BLaER1 (cell line): ENCODE measurements around the gene CHRNA10.
"Not testable (repeated sequence)": the region's sequence is repeated elsewhere in the genome, so short reads cannot be mapped to it uniquely, and the experiment has no call there.

Source experiments
- H3K27ac ChIP-seq: shearing (Covaris generic); formaldehyde crosslinking; 2 replicates; pipeline ENCODE4 v1.8.1; 2022
- H3K27me3 ChIP-seq: shearing (Covaris generic); formaldehyde crosslinking; 2 replicates; pipeline ENCODE4 v1.8.1; 2022
- H3K36me3 ChIP-seq: shearing (Covaris generic); formaldehyde crosslinking; 2 replicates; pipeline ENCODE4 v1.8.1; 2022
- H3K4me1 ChIP-seq: shearing (Covaris generic); formaldehyde crosslinking; 2 replicates; pipeline ENCODE4 v1.8.1; 2022
- H3K4me2 ChIP-seq: shearing (Covaris generic); formaldehyde crosslinking; 2 replicates; pipeline ENCODE4 v1.8.1; 2022
- H3K4me3 ChIP-seq: shearing (Covaris generic); formaldehyde crosslinking; 2 replicates; pipeline ENCODE4 v1.8.1; 2022
- H3K9ac ChIP-seq: shearing (Covaris generic); formaldehyde crosslinking; 2 replicates; pipeline ENCODE4 v1.8.1; 2022
- H3K9me3 ChIP-seq: shearing (Covaris generic); formaldehyde crosslinking; 2 replicates; pipeline ENCODE4 v1.8.1; 2022
- H4K20me1 ChIP-seq: shearing (Covaris generic); formaldehyde crosslinking; 2 replicates; pipeline ENCODE4 v1.8.1; 2022
- Cebpa-rat ChIP-seq: shearing (Covaris generic); IDR thresholded peaks from 2 replicates; pipeline ENCODE4 v1.8.1; 2022

Gene CHRNA10

GRCh38 chr11:3665336-3666022 is 5.7 kb downstream of the CHRNA10 start:
- Histone ChIP-seq H3K9me3 (no peaks in the 10 kb centered on the region), H3K27ac (no peak overlapping the region), H4K20me1 (0 out of 2 replicates have a peak, but pooled peaks cover 7% of the 10 kb centered on the region), H3K4me1 (no peaks in the 10 kb centered on the region), H3K4me2 (no peak overlapping the region), H3K9ac (no peak overlapping the region), H3K4me3 (no peak overlapping the region), H3K36me3 (peaks cover 67% of the 10 kb centered on the region), H3K27me3 (no peaks in the 10 kb centered on the region)
- no peak for TF ChIP-seq Cebpa-rat

GRCh38 chr11:3664032-3664630 is 7.1 kb downstream of the CHRNA10 start:
- H3K9ac ChIP-seq, result no peak overlapping the region
- H3K4me3 ChIP-seq, result no peak overlapping the region
- TF ChIP-seq Cebpa-rat, result no peak
- no peaks in the 10 kb centered on the region for H3K27me3 ChIP-seq
- H3K36me3 ChIP-seq, result peaks cover 54% of the 10 kb centered on the region
- no peak overlapping the region for H3K27ac ChIP-seq
- no peaks in the 10 kb centered on the region for H3K9me3 ChIP-seq
- 0 out of 2 replicates have a peak, but pooled peaks cover 2% of the 10 kb centered on the region for H4K20me1 ChIP-seq
- no peak overlapping the region for H3K4me2 ChIP-seq
- H3K4me1 ChIP-seq, result no peaks in the 10 kb centered on the region

GRCh38 chr11:3662856-3663255 is 8.3 kb downstream of the CHRNA10 start:
- no peak for TF ChIP-seq Cebpa-rat
- no peak overlapping the region for H3K4me3 ChIP-seq
- no peaks in the 10 kb centered on the region for H3K9me3 ChIP-seq
- no peak overlapping the region for H3K27ac ChIP-seq
- no peak overlapping the region for H3K9ac ChIP-seq
- H3K4me1 ChIP-seq, result no peaks in the 10 kb centered on the region
- peaks cover 42% of the 10 kb centered on the region for H3K36me3 ChIP-seq
- no peaks in the 10 kb centered on the region for H4K20me1 ChIP-seq
- no peak overlapping the region for H3K4me2 ChIP-seq
- H3K27me3 ChIP-seq, result no peaks in the 10 kb centered on the region

GRCh38 chr11:3660960-3661359 is 10.2 kb downstream of the CHRNA10 start:
- Histone ChIP-seq H3K4me2 (no peak overlapping the region), H3K27me3 (no peaks in the 10 kb centered on the region), H3K4me3 (no peak overlapping the region), H3K27ac (no peak overlapping the region), H3K9ac (no peak overlapping the region), H3K36me3 (peaks cover 23% of the 10 kb centered on the region), H3K4me1 (no peaks in the 10 kb centered on the region), H3K9me3 (no peaks in the 10 kb centered on the region), H4K20me1 (no peaks in the 10 kb centered on the region)
- no peak for TF ChIP-seq Cebpa-rat

- H3K27ac ChIP-seq, result no peak overlapping the region
- no peaks in the 10 kb centered on the region for H3K9me3 ChIP-seq
- H3K9ac ChIP-seq, result no peak overlapping the region
- TF ChIP-seq Cebpa-rat, result no peak
- no peaks in the 10 kb centered on the region for H3K27me3 ChIP-seq
- no peak overlapping the region for H3K4me3 ChIP-seq
- H3K36me3 ChIP-seq, result peaks cover 12% of the 10 kb centered on the region
- no peak overlapping the region for H3K4me2 ChIP-seq
- H3K4me1 ChIP-seq, result no peaks in the 10 kb centered on the region
- H4K20me1 ChIP-seq, result no peaks in the 10 kb centered on the region
These were observed 11.3 kb downstream of the CHRNA10 start for GRCh38 chr11:3659595-3660515.

- Histone ChIP-seq H3K36me3 (no peaks in the 10 kb centered on the region), H3K4me2 (no peak overlapping the region), H4K20me1 (no peaks in the 10 kb centered on the region), H3K9ac (no peak overlapping the region), H3K9me3 (no peaks in the 10 kb centered on the region), H3K4me3 (no peak overlapping the region), H3K4me1 (no peaks in the 10 kb centered on the region), H3K27me3 (no peaks in the 10 kb centered on the region), H3K27ac (no peak overlapping the region)
- TF ChIP-seq Cebpa-rat, result no peak
These were observed 12.9 kb downstream of the CHRNA10 start for GRCh38 chr11:3658252-3658651.

GRCh38 chr11:3657331-3657730 is 13.9 kb downstream of the CHRNA10 start:
- H3K9ac ChIP-seq, H3K9me3 ChIP-seq, H3K4me2 ChIP-seq, H3K27me3 ChIP-seq, H3K4me3 ChIP-seq, H3K36me3 ChIP-seq, H3K27ac ChIP-seq, H4K20me1 ChIP-seq, H3K4me1 ChIP-seq: not testable (repeated sequence)

- no peak overlapping the region for H3K27ac ChIP-seq
- no peaks in the 10 kb centered on the region for H3K9me3 ChIP-seq
- no peak overlapping the region for H3K9ac ChIP-seq
- TF ChIP-seq Cebpa-rat, result no peak
- H3K4me2 ChIP-seq, result no peak overlapping the region
- no peak overlapping the region for H3K4me3 ChIP-seq
- no peaks in the 10 kb centered on the region for H3K27me3 ChIP-seq
- H3K36me3 ChIP-seq, result no peaks in the 10 kb centered on the region
- H4K20me1 ChIP-seq, result no peaks in the 10 kb centered on the region
- no peaks in the 10 kb centered on the region for H3K4me1 ChIP-seq
These were observed 15.6 kb downstream of the CHRNA10 start for GRCh38 chr11:3655547-3655946.

GRCh38 chr11:3652514-3652913 is 18.7 kb downstream of the CHRNA10 start:
- not testable (repeated sequence) for H3K27me3 ChIP-seq, H3K4me1 ChIP-seq, H3K9ac ChIP-seq, H3K27ac ChIP-seq, H3K36me3 ChIP-seq, H3K4me3 ChIP-seq, H3K4me2 ChIP-seq, H3K9me3 ChIP-seq, H4K20me1 ChIP-seq

GRCh38 chr11:3649374-3649773 is 21.8 kb downstream of the CHRNA10 start:
- H3K4me2 ChIP-seq, H4K20me1 ChIP-seq, H3K27ac ChIP-seq, H3K4me3 ChIP-seq, H3K9me3 ChIP-seq, H3K4me1 ChIP-seq, H3K27me3 ChIP-seq, H3K36me3 ChIP-seq, H3K9ac ChIP-seq: not testable (repeated sequence)

GRCh38 chr11:3648843-3649242 is 22.3 kb downstream of the CHRNA10 start:
- H4K20me1 ChIP-seq, H3K36me3 ChIP-seq, H3K27ac ChIP-seq, H3K27me3 ChIP-seq, H3K9ac ChIP-seq, H3K4me3 ChIP-seq, H3K4me1 ChIP-seq, H3K4me2 ChIP-seq: not testable (repeated sequence)
- H3K9me3 ChIP-seq, result peaks cover 11% of the 10 kb centered on the region; the same call in 1 of the 2 replicates
